K562 (cell line): ENCODE results near the gene WDR86. TPM values are rescaled to one million over a fixed set of nuclear protein-coding genes. Genes with fewer than 3 reads are reported as not detected.

ENCODE experiments used
- ATAC-seq: fragments of 200-7000 bp; cut with Tn5 transposase; 3 replicates; pipeline ENCODE4 v1.9.1; 2020; ENCODE audit warnings: moderate library complexity
- BruUV-seq: library from RNA; stranded (reverse); fragments of 400-500 nt; replicated peaks from 2 replicates; lab custom pipeline; 2021; lab: Mats Ljungman, UMichigan
- CTCF ChIA-PET: fragments of 300-600 bp; formaldehyde crosslinking; extraction: SDS; loops from one replicate; lab custom pipeline; 2021; ENCODE audit warnings: low intra/inter-chr PET ratio; lab: Yijun Ruan, JAX
- POLR2A ChIA-PET: fragments of 300-600, 350-650 bp; sonication (Branson Sonifier 250); formaldehyde crosslinking; extraction: SDS; loops from one replicate; lab custom pipeline; 2021; ENCODE audit warnings: antibody characterized with exemption, inconsistent platforms; lab: Yijun Ruan, JAX
- DNase-seq, 4 experiments: peaks; one replicate each; pipeline versions ENCODE4 v3.0.0 to v3.0.0-alpha.2; 2011 to 2018; ENCODE audit warnings: low spot score in 3 of 4, mixed read lengths in 3 of 4; ENCODE audit errors: extremely low read depth in 1 of 4
- FAIRE-seq: peaks from 2 replicates; lab custom pipeline; 2011; peaks lifted over from hg19 to GRCh38; lab: Jason Lieb, UNC
- H2AFZ ChIP-seq: 2 replicates; pipeline ENCODE4 v1.6.0; 2011; ENCODE audit warnings: low read depth, low read length, control low read depth, inconsistent platforms
- H3K27ac ChIP-seq: fragments of 200-600 bp; 3 replicates; pipeline ENCODE4 v1.8.0; 2011; ENCODE audit warnings: low read depth, mild to moderate bottlenecking, control low read depth, inconsistent platforms, low read length, moderate library complexity, mixed read lengths; ENCODE audit errors: extremely low read depth
- H3K27me3 ChIP-seq, 2 experiments: fragments of 300-600 bp in 1 of 2; 2 replicates in 1 of 2; 3 replicates in 1 of 2; pipeline versions ENCODE4 v1.6.0 to v1.8.0; 2011; ENCODE audit warnings: inconsistent platforms in 2 of 2, low read length in 2 of 2, mild to moderate bottlenecking in 1 of 2, mixed read lengths in 1 of 2, moderate library complexity in 1 of 2; ENCODE audit not compliant: control insufficient read depth in 2 of 2, insufficient read depth in 2 of 2
- H3K36me3 ChIP-seq: fragments of 300-600 bp; 3 replicates; pipeline ENCODE4 v1.8.0; 2011; ENCODE audit warnings: mild to moderate bottlenecking, low read length, inconsistent platforms; ENCODE audit not compliant: control insufficient read depth, insufficient read depth
- H3K4me1 ChIP-seq, 2 experiments: fragments of 200-600 bp in 1 of 2; replicated peaks in 1 of 2; 2 replicates in 1 of 2; 3 replicates in 1 of 2; pipeline versions ENCODE4 v1.5.1 to v1.8.0; 2011; ENCODE audit warnings: inconsistent platforms in 2 of 2, low read length in 2 of 2, mild to moderate bottlenecking in 1 of 2, mixed read lengths in 1 of 2, moderate library complexity in 1 of 2; ENCODE audit not compliant: control insufficient read depth in 2 of 2, insufficient read depth in 2 of 2
- H3K4me2 ChIP-seq: 2 replicates; pipeline ENCODE4 v1.6.1; 2011; ENCODE audit warnings: low read length, control low read depth, inconsistent platforms, mixed read lengths; ENCODE audit not compliant: insufficient read depth
- H3K4me3 ChIP-seq: fragments of 200-600 bp; sonication (generic), shearing (Covaris generic); 2 replicates; pipeline ENCODE4 v1.5.1; 2016; ENCODE audit warnings: control low read depth, inconsistent platforms
- H3K79me2 ChIP-seq: fragments of 200-600 bp; 3 replicates; pipeline ENCODE4 v1.8.0; 2011; ENCODE audit warnings: low read length, inconsistent platforms; ENCODE audit not compliant: control insufficient read depth, insufficient read depth
- H3K9ac ChIP-seq, 2 experiments: 2 replicates each; pipeline versions ENCODE4 v1.6.0 to v1.6.1; 2011; ENCODE audit warnings: low read depth in 2 of 2, low read length in 2 of 2, control low read depth in 1 of 2, inconsistent platforms in 1 of 2, mild to moderate bottlenecking in 1 of 2, mixed read lengths in 1 of 2; ENCODE audit not compliant: insufficient read depth in 1 of 2
- H3K9me1 ChIP-seq: one replicate; pipeline ENCODE4 v1.6.0; 2011; ENCODE audit warnings: inconsistent platforms, mild to moderate bottlenecking, low read length, moderate library complexity; ENCODE audit not compliant: control insufficient read depth, insufficient read depth
- H3K9me3 ChIP-seq: replicated peaks from 2 replicates; pipeline ENCODE4 v1.5.1; 2011; ENCODE audit warnings: low read depth, low read length, inconsistent platforms; ENCODE audit not compliant: control insufficient read depth, insufficient read depth
- H4K20me1 ChIP-seq: replicated peaks from 2 replicates; pipeline ENCODE4 v1.6.1; 2011; ENCODE audit warnings: low read length, inconsistent platforms, mixed read lengths; ENCODE audit not compliant: control insufficient read depth, insufficient read depth
- C11orf30 ChIP-seq: fragments of 450-650 bp; IDR thresholded peaks from 2 replicates; pipeline ENCODE4 v1.6.1; 2016; ENCODE audit warnings: low read depth, mild to moderate bottlenecking
- CBFB ChIP-seq: sonication (generic); formaldehyde crosslinking; IDR thresholded peaks from 2 replicates; pipeline ENCODE4 v1.4.0; 2020; ENCODE audit warnings: mild to moderate bottlenecking, missing genetic modification reagents
- CHD4 ChIP-seq: fragments of 200-600 bp; sonication (generic); IDR thresholded peaks from 3 replicates; pipeline ENCODE4 v1.6.1; 2012; ENCODE audit warnings: low read depth, mild to moderate bottlenecking, mixed read lengths, low read length, inconsistent platforms; ENCODE audit not compliant: insufficient read depth, insufficient replicate concordance, poor library complexity, severe bottlenecking
- HDAC1 ChIP-seq, 2 experiments: fragments of 450-650 bp; IDR thresholded peaks; 2 replicates each; pipeline ENCODE4 v1.6.1; 2016 to 2017; ENCODE audit warnings: inconsistent platforms in 1 of 2, mild to moderate bottlenecking in 1 of 2, moderate library complexity in 1 of 2
- PHTF2 ChIP-seq: fragments of 250-450 bp; sonication (Bioruptor Pico); IDR thresholded peaks from 2 replicates; pipeline ENCODE4 v1.5.0; 2021; ENCODE audit warnings: mild to moderate bottlenecking
- PPARD ChIP-seq: fragments of 250-450 bp; sonication (Bioruptor Pico); IDR thresholded peaks from 2 replicates; pipeline ENCODE4 v1.8.0; 2022; ENCODE audit warnings: inconsistent platforms, mild to moderate bottlenecking, moderate library complexity
- SMAD4 ChIP-seq: fragments of 250-450 bp; sonication (Bioruptor Pico); conservative IDR thresholded peaks from 2 replicates; pipeline ENCODE4 v1.8.0; 2021; ENCODE audit warnings: inconsistent platforms, mild to moderate bottlenecking, moderate library complexity
- STAG1 ChIP-seq: sonication (generic); formaldehyde crosslinking; IDR thresholded peaks from 2 replicates; pipeline ENCODE4 v1.5.0; 2020; ENCODE audit warnings: missing genetic modification reagents, borderline replicate concordance
- XRCC5 ChIP-seq: fragments of 200-400 bp; formaldehyde crosslinking; IDR thresholded peaks from 2 replicates; pipeline ENCODE4 v1.6.1; 2017; ENCODE audit warnings: low read depth, mild to moderate bottlenecking, low read length
- ZFP36 ChIP-seq: fragments of 150-350 bp; IDR thresholded peaks from 2 replicates; pipeline ENCODE4 v1.6.1; 2018; ENCODE audit warnings: low read length, low read depth; ENCODE audit not compliant: partially characterized antibody
- ZNF146 ChIP-seq: IDR thresholded peaks from one replicate; pipeline ENCODE4 v1.6.1; 2018; ENCODE audit warnings: missing compliant biosample characterization; ENCODE audit not compliant: unreplicated experiment
- ZNF274 ChIP-seq: IDR thresholded peaks from 2 replicates; pipeline ENCODE4 v1.6.1; 2011; ENCODE audit warnings: low read depth, mild to moderate bottlenecking, low read length, moderate library complexity, borderline replicate concordance
- ZNF316 ChIP-seq: fragments of 450-650 bp; IDR thresholded peaks from 2 replicates; pipeline ENCODE4 v1.6.1; 2016
- WGBS: fragments of 100-300 bp; shearing (Covaris generic); methylation state at CpG from one replicate; pipeline ENCODE4 v1.1.6; 2016; ENCODE audit warnings: low coverage, mixed read lengths; ENCODE audit not compliant: insufficient coverage; ENCODE audit errors: missing lambda C conversion rate; 5-methylcytosine and 5-hydroxymethylcytosine counted together
- in situ Hi-C: fragments of 300-500 bp; cut with MboI; formaldehyde crosslinking; loops from 4 replicates; pipeline ENCODE4 v1.15.0; 2018; ENCODE audit warnings: inconsistent platforms, mixed read lengths
- intact Hi-C: fragments of 100-400 bp; cut with micrococcal nuclease; formaldehyde crosslinking; loops from 2 replicates; pipeline ENCODE4 v1.14.2; 2022
- polyA plus RNA-seq, 8 experiments: library from polyadenylated mRNA; depleted of rRNA in 4 of 8; stranded (reverse) in 5 of 8; unstranded in 3 of 8; fragments of >200 nt; fragmentation: Nextera tagmentation in 2 of 8; fragmentation: Illumina TruSeq in 1 of 8; extraction: Ambion mirVana in 2 of 8; extraction: Trizol in 1 of 8; gene quantifications; 2 replicates each; pipeline versions ENCODE4 v1.2.1 to v1.2.3, GENCODE V29; 2011 to 2014; ENCODE audit warnings: inconsistent platforms in 1 of 8, missing spikeins in 1 of 8
- total RNA-seq, 7 experiments: library from RNA; depleted of rRNA in 6 of 7; stranded (reverse); fragments of >200 nt in 6 of 7; fragmentation: Illumina TruSeq in 2 of 7; extraction: Trizol in 2 of 7; gene quantifications; 2 replicates each; pipeline versions ENCODE4 v1.2.1 to v1.2.3, GENCODE V29; 2011 to 2021; ENCODE audit warnings: low replicate concordance in 1 of 7

Gene WDR86
- total and polyA plus RNA-seq, 9 of the 15 experiments (the other 6 are each of a cell fraction or from before 2014, with no cell fraction given): 0.24 TPM; not detected in 8

GRCh38 chr7:151368136-151368571 lies 41.7 kb downstream of the WDR86 start (continued):
- TF ChIP-seq CBFB (CRISPR knock-in tag): no peak
- no peak for TF ChIP-seq ZNF274
- no peak for TF ChIP-seq HDAC1 (IDR thresholded peaks at IDR 0.05)
- TF ChIP-seq PHTF2: no peak
- TF ChIP-seq CHD4: no peak
- TF ChIP-seq STAG1 (CRISPR knock-in tag): no peak; the same call in 1 of the 2 replicates
- TF ChIP-seq SMAD4: 0 out of 2 replicates have a peak, but pooled peaks have one; percentile 20
- no peak for TF ChIP-seq PPARD (CRISPR knock-in tag)
- peak; percentile 92 for TF ChIP-seq XRCC5
- TF ChIP-seq, all 486 proteins: peak for 58

- in situ Hi-C loops (no loop called here), intact Hi-C loops (loop anchor here (10.0 kb wide), 1 partner anchor 268 kb away; no protein-coding TSS in a partner anchor)
- Histone ChIP-seq H3K4me1 (peaks cover 0 to 4% of the 10 kb centered on the region in 2 experiments; a peak in 3 of 5 replicates), H3K27ac (no peak overlapping the region), H2AFZ (no peak overlapping the region), H3K9me3 (no peaks in the 10 kb centered on the region), H4K20me1 (no peaks in the 10 kb centered on the region), H3K4me2 (no peak overlapping the region), H3K27me3 (no peaks in the 10 kb centered on the region), H3K9ac (no peak overlapping the region), H3K36me3 (peaks cover 30% of the 10 kb centered on the region; the same call in 2 of the 3 replicates), H3K79me2 (no peaks in the 10 kb centered on the region), H3K4me3 (no peak overlapping the region), H3K9me1 (peaks cover 3% of the 10 kb centered on the region)
- no peak for FAIRE-seq
- peak in 1 of 4 experiments; percentile 25 for DNase-seq
- ATAC-seq: no peak
- CTCF ChIA-PET: interaction anchor here (0.6 to 3.9 kb wide), 3 partner anchors 76 to 392 kb away, joined by 3 to 43 read pairs (median 5); no protein-coding TSS in a partner anchor
- WGBS: 70% methylated on average over 4 of the region's 4 CpGs
- TF ChIP-seq ZNF146 (CRISPR knock-in tag): peak; percentile 6
- TF ChIP-seq ZFP36: no peak
- peak; percentile 68 for TF ChIP-seq ZNF316
- peak; percentile 46 for TF ChIP-seq C11orf30
- POLR2A ChIA-PET: interaction anchor here (0.9 to 1.7 kb wide), 4 partner anchors 10 to 35 kb away, joined by 3 to 7 read pairs (median 3); no protein-coding TSS in a partner anchor
- BruUV-seq: no TSS peak
Observed at GRCh38 chr7:151367284-151367683, 42.6 kb downstream of the WDR86 start.
